Measurements from ENCODE around the gene MAGEB10.
"Not testable (repeated sequence)": the region's sequence is repeated elsewhere in the genome, so short reads cannot be mapped to it uniquely, and the experiment has no call there.

The MAGEB10 gene, protein sequence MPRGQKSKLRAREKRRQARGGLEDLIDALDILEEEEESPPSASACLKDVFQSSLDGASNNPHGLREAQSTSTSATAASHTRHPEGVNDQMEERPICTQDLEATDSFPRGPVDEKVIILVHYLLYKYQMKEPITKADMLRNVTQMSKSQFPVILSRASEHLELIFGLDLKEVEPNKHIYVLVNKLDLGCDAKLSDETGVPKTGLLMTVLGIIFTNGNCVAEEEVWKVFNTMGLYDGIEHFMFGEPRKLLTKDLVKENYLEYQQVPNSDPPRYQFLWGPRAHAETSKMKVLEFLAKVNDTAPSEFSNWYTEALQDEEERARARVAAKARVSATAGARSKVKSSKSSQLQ

DNA sequence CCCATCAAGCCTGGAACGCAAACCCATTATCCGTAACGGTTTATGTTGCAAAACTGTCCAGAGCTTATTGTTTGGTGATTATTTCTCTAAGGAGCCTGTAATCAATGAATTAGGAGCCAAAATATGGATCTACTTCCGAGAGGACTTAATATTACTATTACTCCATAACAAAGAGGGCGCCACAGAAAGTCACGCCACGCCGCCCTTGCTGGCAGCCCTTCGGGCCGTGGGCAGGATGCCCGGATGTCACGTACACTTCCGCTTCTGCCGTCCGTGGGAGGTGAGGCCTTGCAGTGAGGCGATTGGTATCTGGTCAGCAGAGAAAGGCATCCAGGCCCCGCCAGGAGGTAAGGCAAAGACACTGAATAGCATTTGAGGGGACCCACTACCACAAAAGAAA lies at the start of gene MAGEB10:
Gene MAGEB10, plus strand, starts transcription at position 301 of the 400 bp plus-strand sequence. CDS start 13,317 bp downstream, outside the sequence.
- DNase-seq (ENCODE audit: low spot score): no peak

DNA sequence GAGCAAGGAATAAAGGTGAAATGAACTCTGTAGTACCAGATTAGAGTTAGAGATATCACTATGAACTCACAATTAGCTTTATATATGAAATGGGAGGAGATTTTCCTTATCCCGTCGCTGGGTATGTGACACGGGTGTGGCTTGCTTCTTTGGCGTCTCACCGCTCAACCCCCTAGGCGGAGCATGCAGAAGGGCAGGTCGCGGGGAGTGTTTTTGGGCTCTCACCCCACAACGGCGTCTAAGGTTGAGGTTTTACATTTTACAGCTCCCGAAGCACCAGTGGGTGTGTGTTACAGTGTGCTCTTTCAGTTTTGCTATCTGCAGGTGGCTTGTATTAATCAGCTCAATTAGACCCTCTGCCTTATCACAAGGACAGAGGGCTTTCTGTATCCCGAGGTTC lies 42.1 kb upstream of the MAGEB10 start:
- no peak for DNase-seq (ENCODE audit: low spot score)

DNA sequence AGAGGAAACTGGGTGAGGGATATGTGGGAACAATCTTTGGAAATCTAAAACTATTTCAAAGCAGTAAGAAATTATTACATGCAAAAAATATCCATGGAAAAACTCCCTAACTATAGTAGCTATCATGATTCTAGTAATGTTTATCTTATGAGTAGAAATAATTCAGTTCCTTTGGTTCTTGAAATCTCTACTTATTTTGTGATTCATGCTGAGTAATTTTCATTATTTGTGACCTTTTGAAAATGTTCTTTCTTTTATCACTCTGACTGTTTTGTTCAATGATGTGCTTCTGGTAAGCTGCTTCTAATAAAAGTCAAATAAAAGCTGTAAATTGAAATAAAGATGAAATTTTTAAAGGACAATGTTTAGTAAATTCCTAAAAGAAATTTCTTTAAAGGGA lies 40.4 kb upstream of the MAGEB10 start:
- no peak for DNase-seq (ENCODE audit: low spot score)

DNA sequence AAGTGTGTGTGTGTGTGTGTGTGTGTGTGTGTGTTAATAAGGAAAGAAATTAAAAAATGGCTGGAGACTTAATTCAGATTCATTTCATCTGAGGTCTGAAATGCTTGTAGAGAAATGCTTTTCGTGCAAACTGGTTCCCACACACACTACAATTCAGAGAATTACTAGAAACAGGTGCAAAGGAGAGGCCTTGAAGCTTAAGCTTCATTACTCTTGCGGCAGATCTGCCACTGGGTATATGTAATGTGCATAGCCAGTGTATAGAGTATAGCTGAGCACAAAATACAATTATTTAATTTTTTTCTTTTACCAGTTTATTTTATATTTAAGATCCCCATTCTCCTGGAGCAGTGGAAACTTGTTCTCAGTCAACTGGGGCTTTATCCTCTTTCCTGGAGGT lies 31.8 kb upstream of the MAGEB10 start:
- no peak for DNase-seq (ENCODE audit: low spot score)

DNA sequence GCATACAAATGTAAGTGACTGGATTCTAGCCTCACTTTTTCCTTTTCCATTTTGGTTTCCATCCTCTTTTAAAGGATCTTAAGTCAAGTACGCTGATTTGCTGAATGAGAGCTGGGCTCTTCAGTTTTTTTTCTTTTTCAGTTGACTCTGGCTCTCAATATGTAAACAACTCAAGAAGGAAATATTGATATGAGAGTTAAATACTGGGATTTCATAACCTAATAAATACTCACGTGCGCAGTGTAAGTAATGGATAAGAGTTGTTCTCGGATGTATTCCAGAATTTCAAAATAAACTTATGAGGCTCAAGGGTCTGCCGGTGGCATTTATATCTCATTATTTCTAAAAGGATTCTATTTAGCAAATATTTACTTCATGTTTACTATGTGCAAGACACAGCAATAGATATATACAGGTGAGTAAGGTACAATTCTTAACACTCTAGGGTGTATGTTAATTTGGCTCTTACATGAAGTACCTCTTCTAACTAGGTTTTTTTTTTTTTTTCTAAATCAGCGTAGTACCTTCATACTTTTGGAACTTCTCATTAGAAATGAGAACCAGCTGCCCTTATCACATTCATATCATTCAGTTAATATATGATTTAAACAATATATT lies 11.0 kb upstream of the MAGEB10 start:
- no peak for DNase-seq (ENCODE audit: low spot score)

DNA sequence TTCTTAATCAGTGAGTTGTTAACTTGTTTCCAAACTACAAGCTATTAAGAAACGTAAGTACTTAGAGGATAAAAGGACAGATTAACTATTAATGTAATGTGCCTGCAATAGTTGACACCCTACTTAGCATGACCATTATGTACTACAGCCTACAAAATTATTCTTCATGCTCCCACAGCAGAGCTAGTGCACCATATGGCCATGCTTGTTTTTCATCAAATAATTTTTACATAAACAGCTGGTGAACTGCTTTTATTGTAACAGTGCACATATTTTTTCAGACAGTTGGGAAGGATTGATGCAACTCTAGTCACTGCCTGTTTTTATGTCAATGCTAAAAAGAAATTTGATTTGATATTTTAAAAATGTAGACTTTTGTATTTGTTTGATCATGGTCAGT lies 10.2 kb upstream of the MAGEB10 start:
- no peak for DNase-seq (ENCODE audit: low spot score)

DNA sequence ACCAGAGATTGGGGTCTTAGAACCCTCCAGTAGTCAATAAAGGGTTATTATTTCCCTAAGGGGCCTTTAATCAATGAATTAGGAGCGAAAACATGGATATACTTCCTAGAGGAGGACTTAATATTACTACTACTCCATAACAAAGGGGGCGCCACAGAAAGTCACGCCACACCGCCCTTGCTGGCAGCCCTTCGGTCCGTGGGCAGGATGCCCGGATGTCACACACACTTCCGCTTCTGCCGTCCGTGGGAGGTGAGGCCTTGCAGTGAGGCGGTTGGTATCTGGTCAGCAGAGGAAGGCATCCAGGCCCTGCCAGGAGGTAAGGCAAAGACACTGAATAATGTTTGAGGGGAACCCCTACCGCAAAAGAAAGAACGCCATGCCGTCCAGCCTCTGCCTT lies 436 bp downstream of the MAGEB10 start:
- no peak for DNase-seq (ENCODE audit: low spot score)

DNA sequence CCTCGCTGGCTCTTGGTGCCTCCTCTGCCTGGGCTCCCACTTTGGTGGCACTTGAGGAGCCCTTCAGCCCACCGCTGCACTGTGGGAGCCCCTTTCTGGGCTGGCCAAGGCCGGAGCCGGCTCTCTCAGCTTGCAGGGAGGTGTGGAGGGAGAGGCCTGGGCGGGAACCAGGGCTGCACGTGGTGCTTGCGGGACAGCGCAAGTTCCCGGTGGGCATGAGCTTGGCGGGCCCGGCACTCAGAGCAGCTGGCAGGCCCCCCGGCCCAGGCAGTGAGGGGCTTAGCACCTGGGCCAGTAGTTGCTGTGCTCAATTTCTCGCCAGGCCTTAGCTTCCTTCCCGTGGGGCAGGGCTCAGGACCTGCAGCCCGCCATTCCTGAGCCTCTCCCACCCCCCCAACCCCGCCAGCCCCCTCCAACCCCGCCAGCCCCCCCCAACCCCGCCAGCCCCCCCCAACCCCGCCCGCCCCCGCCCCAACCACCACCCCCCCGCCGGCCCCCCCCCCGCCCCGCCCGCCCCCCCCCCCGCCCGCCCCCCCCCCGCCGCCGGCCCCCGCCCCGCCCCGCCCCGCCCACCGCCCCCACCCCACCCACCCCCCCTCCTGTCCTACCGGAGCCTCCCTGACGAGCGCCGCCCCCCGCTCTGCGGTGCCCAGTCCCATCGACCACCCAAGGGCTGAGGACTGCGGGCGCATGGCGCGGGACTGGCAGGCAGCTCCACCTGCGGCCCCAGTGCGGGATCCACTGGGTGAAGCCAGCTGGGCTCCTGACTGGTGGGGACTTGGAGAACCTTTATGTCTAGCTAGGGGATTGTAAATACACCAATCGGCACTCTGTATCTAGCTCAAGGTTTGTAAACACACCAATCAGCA lies 1.4 kb downstream of the MAGEB10 start:
- DNase-seq (ENCODE audit: low spot score): not testable (repeated sequence)

DNA sequence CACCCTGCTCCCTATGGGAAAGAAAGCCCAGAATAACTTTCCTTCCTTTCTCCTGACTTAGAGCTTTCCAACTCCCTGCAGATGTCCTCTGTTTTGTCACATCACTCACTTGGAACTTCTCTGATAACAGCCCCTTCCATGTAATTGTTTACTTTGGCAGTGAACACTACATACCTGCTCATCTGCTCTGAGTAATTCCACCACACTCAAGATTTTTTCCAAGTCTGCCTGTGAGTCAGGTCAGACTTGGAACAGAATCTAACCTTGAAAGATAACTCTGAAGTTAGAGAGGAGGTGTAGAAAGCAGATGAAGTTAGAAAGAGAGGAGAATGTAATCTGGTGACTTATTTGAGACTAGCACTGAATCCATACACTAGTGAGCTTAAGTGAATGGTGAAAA lies 7.4 kb downstream of the MAGEB10 start:
- no peak for DNase-seq (ENCODE audit: low spot score)

DNA sequence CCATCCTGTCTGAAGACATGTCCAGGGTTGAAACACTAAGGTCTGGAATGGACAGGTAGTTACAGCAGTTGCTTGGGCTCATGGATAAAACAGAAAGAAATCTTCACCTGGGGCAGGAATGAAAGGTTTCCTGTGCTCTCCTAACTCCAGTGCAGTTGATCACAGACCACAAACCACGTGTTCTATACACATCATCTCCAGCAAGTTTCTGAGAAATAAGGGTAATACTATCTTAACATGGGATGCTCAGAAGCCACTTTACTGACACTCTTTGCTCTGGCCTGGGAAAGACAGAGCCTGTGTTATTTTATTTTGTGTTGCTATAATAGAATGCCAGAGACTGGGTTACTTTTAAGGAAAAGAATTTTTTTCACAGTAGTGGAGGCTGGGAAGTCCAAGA lies 16.0 kb downstream of the MAGEB10 start:
- no peak for DNase-seq (ENCODE audit: low spot score)

DNA sequence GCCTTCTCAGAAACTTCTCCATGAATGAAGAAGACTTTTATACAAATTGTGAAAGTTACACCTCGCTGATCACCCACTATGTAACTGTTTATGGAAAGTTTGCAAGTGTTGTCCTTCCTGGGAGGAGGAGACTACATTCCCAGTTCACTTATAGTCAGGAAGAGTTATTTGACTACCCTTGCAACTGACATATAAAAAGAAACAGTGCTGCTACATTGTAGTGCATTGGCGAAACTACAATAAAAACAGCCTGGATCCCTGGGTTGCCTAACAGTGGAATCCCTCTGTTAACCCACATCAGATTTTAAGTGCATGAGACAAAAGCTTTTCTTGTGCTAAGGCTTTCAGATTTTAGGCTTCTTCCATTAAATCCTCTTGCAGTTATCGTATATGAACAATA lies 30.4 kb downstream of the MAGEB10 start:
- DNase-seq (ENCODE audit: low spot score): no peak

DNA sequence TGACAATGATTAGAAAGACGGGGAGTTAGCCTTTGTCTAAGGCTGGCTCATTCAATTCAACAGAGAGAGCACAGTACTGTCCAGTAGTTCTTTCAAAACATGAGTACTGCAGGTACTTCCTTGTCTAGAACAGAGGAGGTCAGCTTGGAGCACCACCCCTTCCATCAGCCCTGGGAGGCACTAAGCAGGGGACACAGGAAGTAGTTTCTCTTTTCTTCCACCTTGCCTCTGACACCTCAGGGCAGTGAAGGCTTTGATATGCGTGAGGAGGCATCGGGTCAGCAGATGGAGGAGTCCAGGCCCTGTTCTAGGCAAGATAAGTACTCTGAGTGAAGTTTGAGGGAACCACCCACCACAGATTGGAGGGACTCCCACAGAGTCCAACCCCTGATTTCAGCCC lies 33.1 kb downstream of the MAGEB10 start:
- no peak for DNase-seq (ENCODE audit: low spot score)

DNA sequence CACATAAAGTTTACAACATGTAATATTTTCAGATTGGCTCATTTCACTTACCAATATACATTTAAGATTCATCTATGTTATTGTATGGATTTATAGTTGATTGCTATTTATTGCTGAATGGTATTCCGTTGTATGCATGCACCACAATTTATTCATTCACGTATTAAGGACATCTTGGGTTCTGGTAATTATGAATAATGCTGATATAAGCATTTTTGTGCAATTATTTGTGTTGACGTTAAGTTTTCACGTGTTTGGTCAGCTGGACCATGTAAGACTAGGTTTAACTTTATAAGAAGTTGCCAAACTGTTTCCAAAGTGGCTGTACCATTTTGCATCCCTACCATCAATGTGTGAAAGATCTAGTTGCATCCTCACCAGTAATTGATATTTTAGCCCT lies 35.1 kb downstream of the MAGEB10 start:
- DNase-seq (ENCODE audit: low spot score): no peak

DNA sequence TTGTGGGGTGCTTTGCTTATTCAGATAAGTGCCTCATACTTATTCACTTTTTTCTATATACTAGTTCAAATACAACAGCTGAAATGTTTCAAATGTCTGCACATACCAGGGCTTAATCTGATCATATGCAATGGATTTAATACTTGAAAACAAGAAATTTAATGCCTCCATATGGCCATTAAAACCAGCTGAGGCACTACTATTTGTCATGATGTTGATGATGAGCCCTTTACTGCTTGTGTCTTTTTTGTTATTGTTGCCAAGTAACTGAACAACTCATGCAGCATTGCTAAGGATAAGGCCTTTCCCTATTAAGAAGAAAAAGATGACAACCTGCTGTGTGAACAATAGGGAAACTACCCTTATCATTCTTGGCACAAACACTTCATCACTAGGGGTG lies 52.5 kb downstream of the MAGEB10 start:
- no peak for DNase-seq (ENCODE audit: low spot score)

DNA sequence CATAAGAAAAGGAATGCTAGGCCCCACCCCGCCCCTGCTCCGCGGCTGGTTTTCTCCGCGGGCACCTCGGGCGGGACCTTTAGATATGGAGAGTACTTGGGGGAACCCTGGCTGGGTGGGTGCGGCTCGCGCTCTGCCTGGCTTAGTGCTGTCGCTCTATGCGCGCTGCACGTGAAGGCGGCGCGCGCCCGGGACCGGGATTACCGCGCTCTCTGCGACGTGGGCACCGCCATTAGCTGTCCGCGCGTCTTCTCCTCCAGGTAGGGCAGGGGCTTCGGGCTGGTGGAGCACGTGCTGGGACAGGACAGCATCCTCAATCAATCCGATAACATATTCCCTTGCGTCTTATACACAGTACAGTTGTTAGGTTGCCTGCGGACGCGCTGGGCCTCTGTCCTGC lies 56.0 kb downstream of the MAGEB10 start:
- DNase-seq (ENCODE audit: low spot score): no peak

All from RKO (cell line).